Astrocyte of the cerebellum (primary cell): Measurements from ENCODE around the gene WWOX.

Experiments
- DNase-seq: peaks from one replicate; pipeline ENCODE4 v3.0.0-alpha.2; 2011; ENCODE audit warnings: low read depth
- H3K4me3 ChIP-seq: 2 replicates; pipeline ENCODE4 v1.5.1; 2011; ENCODE audit warnings: mild to moderate bottlenecking, low read depth, low read length, moderate library complexity
- CTCF ChIP-seq: IDR thresholded peaks from 2 replicates; pipeline ENCODE4 v1.5.1; 2012; ENCODE audit warnings: low read length, low read depth, moderate library complexity, mild to moderate bottlenecking; ENCODE audit errors: missing control alignments
- in situ Hi-C: cut with HindIII; loops from 2 replicates; pipeline ENCODE4 v1.10.0; 2017; ENCODE audit warnings: low sequenced_read_pairs

The WWOX gene

GRCh38 chr16:78871241-78871640 is 771.8 kb downstream of the WWOX start:
- no peak overlapping the region for H3K4me3 ChIP-seq
- DNase-seq: no peak
- no peak for TF ChIP-seq CTCF
- in situ Hi-C loops: no loop called here

- DNase-seq: no peak
- in situ Hi-C loops: no loop called here
- no peak overlapping the region for H3K4me3 ChIP-seq
- TF ChIP-seq CTCF: no peak
Observed at GRCh38 chr16:78876671-78877070, 777.2 kb downstream of the WWOX start.

- in situ Hi-C loops: no loop called here
- TF ChIP-seq CTCF: no peak
Observed at GRCh38 chr16:78877114-78877655, 777.7 kb downstream of the WWOX start.

GRCh38 chr16:78878570-78878969 is 779.1 kb downstream of the WWOX start:
- in situ Hi-C loops: no loop called here
- H3K4me3 ChIP-seq: no peak overlapping the region
- no peak for TF ChIP-seq CTCF

More at GRCh38 chr16:78877114-78877655, 777.7 kb downstream of the WWOX start:
- no peak for DNase-seq
- H3K4me3 ChIP-seq: no peak overlapping the region

GRCh38 chr16:78879011-78879410 is 779.6 kb downstream of the WWOX start:
- DNase-seq: no peak
- in situ Hi-C loops: no loop called here
- H3K4me3 ChIP-seq: no peak overlapping the region
- TF ChIP-seq CTCF: no peak

More at GRCh38 chr16:78878570-78878969, 779.1 kb downstream of the WWOX start:
- no peak for DNase-seq

- no peak for TF ChIP-seq CTCF
- no peak for DNase-seq
- H3K4me3 ChIP-seq: no peak overlapping the region
- in situ Hi-C loops: no loop called here
Observed at GRCh38 chr16:78882150-78882549, 782.7 kb downstream of the WWOX start.

GRCh38 chr16:78882751-78883150 is 783.3 kb downstream of the WWOX start:
- no peak for DNase-seq
- in situ Hi-C loops: no loop called here
- TF ChIP-seq CTCF: no peak
- H3K4me3 ChIP-seq: no peak overlapping the region
